ENCODE data around the gene ESRRB. TPM values are rescaled to one million over a fixed set of nuclear protein-coding genes. Genes with fewer than 3 reads are reported as not detected.

ESRRB gene
- total RNA-seq, 1 experiment from 2014 or later: not detected

- H3K27ac ChIP-seq: no peak overlapping the region
- DNase-seq: no peak
- H3K27me3 ChIP-seq (ENCODE audit: insufficient read depth, low read depth): peaks cover 91% of the 10 kb centered on the region
- ChIA-PET POLR2A (ENCODE audit: unreplicated experiment) (interaction anchor here (0.8 kb wide), 1 partner anchor 389 kb away, joined by 10 read pairs; no protein-coding TSS in a partner anchor), CTCF (no interaction called here)
- H3K79me2 ChIP-seq (ENCODE audit: low read depth): no peaks in the 10 kb centered on the region
- intact Hi-C loops (cut with micrococcal nuclease; ENCODE audit: unreplicated experiment): no loop called here
- H3K4me2 ChIP-seq: no peak overlapping the region
- TF ChIP-seq EZH2 (IDR thresholded peaks at IDR 0.05; ENCODE audit: low read depth) (no peak), CTCF (conservative IDR thresholded peaks at IDR 0.05) (no peak)
- no peaks in the 10 kb centered on the region for H3K4me1 ChIP-seq (replicated peaks; ENCODE audit: insufficient read depth)
- no TSS peak for BruUV-seq (replicated peaks)
- no peak overlapping the region for H2AFZ ChIP-seq
- no peaks in the 10 kb centered on the region for H3K36me3 ChIP-seq (ENCODE audit: low read depth)
- H3K9me2 ChIP-seq (ENCODE audit: insufficient read depth): no peaks in the 10 kb centered on the region
- no peak overlapping the region for H3K4me3 ChIP-seq
- H3K9me3 ChIP-seq (ENCODE audit: insufficient read depth, low read depth): no peaks in the 10 kb centered on the region
- H3F3A ChIP-seq (ENCODE audit: insufficient read depth, low read depth): no peaks in the 10 kb centered on the region
- no peaks in the 10 kb centered on the region for H4K20me1 ChIP-seq (ENCODE audit: insufficient read depth)
Measured at GRCh38 chr14:76450476-76450875, 74.5 kb downstream of the ESRRB start.

GRCh38 chr14:76456200-76456599, 80.3 kb downstream of the ESRRB start:
- peaks cover 91% of the 10 kb centered on the region for H3K27me3 ChIP-seq (ENCODE audit: insufficient read depth, low read depth)
- H3K9me3 ChIP-seq (ENCODE audit: insufficient read depth, low read depth): no peaks in the 10 kb centered on the region
- no peak overlapping the region for H3K4me3 ChIP-seq
- TF ChIP-seq CTCF (conservative IDR thresholded peaks at IDR 0.05) (peak; percentile 71), EZH2 (IDR thresholded peaks at IDR 0.05; ENCODE audit: low read depth) (no peak)
- no peak overlapping the region for H3K27ac ChIP-seq
- H3K4me1 ChIP-seq (replicated peaks; ENCODE audit: insufficient read depth): no peaks in the 10 kb centered on the region
- no TSS peak for BruUV-seq (replicated peaks)
- CTCF ChIA-PET: no interaction called here
- no peaks in the 10 kb centered on the region for H3K36me3 ChIP-seq (ENCODE audit: low read depth)
- H3K9me2 ChIP-seq (ENCODE audit: insufficient read depth): no peaks in the 10 kb centered on the region
- H3F3A ChIP-seq (ENCODE audit: insufficient read depth, low read depth): no peaks in the 10 kb centered on the region
- no peaks in the 10 kb centered on the region for H4K20me1 ChIP-seq (ENCODE audit: insufficient read depth)
- POLR2A ChIA-PET (ENCODE audit: unreplicated experiment): no interaction called here
- no peaks in the 10 kb centered on the region for H3K79me2 ChIP-seq (ENCODE audit: low read depth)
- no peak overlapping the region for H3K4me2 ChIP-seq
- DNase-seq: peak in 1 of 2 experiments; percentile 15
- no peak overlapping the region for H2AFZ ChIP-seq
- intact Hi-C loops (cut with micrococcal nuclease; ENCODE audit: unreplicated experiment): no loop called here

- TF ChIP-seq EZH2 (IDR thresholded peaks at IDR 0.05; ENCODE audit: low read depth) (no peak), CTCF (conservative IDR thresholded peaks at IDR 0.05) (no peak)
- H3K79me2 ChIP-seq (ENCODE audit: low read depth): no peaks in the 10 kb centered on the region
- H3K4me3 ChIP-seq: no peak overlapping the region
- H3K36me3 ChIP-seq (ENCODE audit: low read depth): no peaks in the 10 kb centered on the region
- ChIA-PET CTCF (no interaction called here), POLR2A (ENCODE audit: unreplicated experiment) (no interaction called here)
- no TSS peak for BruUV-seq (replicated peaks)
- no peaks in the 10 kb centered on the region for H3K9me3 ChIP-seq (ENCODE audit: insufficient read depth, low read depth)
- H3K27me3 ChIP-seq (ENCODE audit: insufficient read depth, low read depth): peaks cover 94% of the 10 kb centered on the region
- H3K4me1 ChIP-seq (replicated peaks; ENCODE audit: insufficient read depth): no peaks in the 10 kb centered on the region
- intact Hi-C loops (cut with micrococcal nuclease; ENCODE audit: unreplicated experiment): no loop called here
- DNase-seq: no peak
- H3K4me2 ChIP-seq: no peak overlapping the region
- H4K20me1 ChIP-seq (ENCODE audit: insufficient read depth): no peaks in the 10 kb centered on the region
- H3K9me2 ChIP-seq (ENCODE audit: insufficient read depth): no peaks in the 10 kb centered on the region
- no peak overlapping the region for H3K27ac ChIP-seq
- no peak overlapping the region for H2AFZ ChIP-seq
- H3F3A ChIP-seq (ENCODE audit: insufficient read depth, low read depth): no peaks in the 10 kb centered on the region
Measured at GRCh38 chr14:76456891-76457586, 81.1 kb downstream of the ESRRB start.
